Right atrium auricular region (tissue), 2 donors: Measurements from ENCODE around the gene ATP1A4. TPM values are rescaled to one million over a fixed set of nuclear protein-coding genes. Genes with fewer than 3 reads are reported as not detected.

Experiments
- DNase-seq: peaks from one replicate; pipeline ENCODE4 v3.0.0-alpha.2; 2019; ENCODE audit warnings: low spot score
- H3K27ac ChIP-seq, 2 donors: fragments of 200-600 bp; sonication (generic); 1 replicate in 1 of 2; 2 replicates in 1 of 2; pipeline ENCODE4 v1.5.1; 2016 to 2019
- H3K27me3 ChIP-seq, 2 donors: fragments of 200-600 bp; sonication (generic); one replicate each; pipeline versions ENCODE4 v1.5.1 to v1.6.0; 2017 to 2019
- H3K36me3 ChIP-seq: fragments of 200-600 bp; sonication (generic); one replicate; pipeline ENCODE4 v1.5.1; 2016
- H3K4me1 ChIP-seq, 2 donors: fragments of 200-600 bp; sonication (generic); one replicate each; pipeline versions ENCODE4 v1.5.1 to v1.6.0; 2017 to 2019
- H3K4me3 ChIP-seq, 2 donors: fragments of 200-600 bp; sonication (generic); 1 replicate in 1 of 2; 2 replicates in 1 of 2; pipeline ENCODE4 v1.5.1; 2017 to 2019; ENCODE audit warnings: mild to moderate bottlenecking in 1 of 2, moderate library complexity in 1 of 2
- H3K9me3 ChIP-seq, 2 donors: fragments of 200-600 bp; sonication (generic); one replicate each; pipeline ENCODE4 v1.5.1; 2019
- CTCF ChIP-seq, 2 donors: fragments of 200-600 bp; sonication (generic); IDR thresholded peaks; one replicate each; pipeline ENCODE4 v1.5.1; 2019; ENCODE audit warnings: antibody characterized with exemption in 2 of 2
- total RNA-seq, 2 donors: library from RNA; depleted of rRNA; stranded (reverse); fragments of >200 nt; gene quantifications; one replicate each; pipeline ENCODE4 v1.1.0, GENCODE V29; 2016

ATP1A4 gene
- total RNA-seq, 2 donors from 2014 or later: not detected

- DNase-seq: no peak
- no peak overlapping the region for H3K4me3 ChIP-seq
- no peak for TF ChIP-seq CTCF (IDR thresholded peaks at IDR 0.05)
- H3K4me1 ChIP-seq: peaks cover 0 to 51% of the 10 kb centered on the region in 2 donors
- H3K9me3 ChIP-seq: no peaks in the 10 kb centered on the region
- H3K27ac ChIP-seq: peak overlapping the region; percentile 67 to 90
- no peaks in the 10 kb centered on the region for H3K27me3 ChIP-seq
- peaks cover 6% of the 10 kb centered on the region for H3K36me3 ChIP-seq
These were observed 37.3 kb upstream of the ATP1A4 start for GRCh38 chr1:160114085-160114484.

- peaks cover 0 to 48% of the 10 kb centered on the region in 2 donors for H3K4me1 ChIP-seq
These were observed 35.7 kb upstream of the ATP1A4 start, which contains the start of gene ATP1A2 for GRCh38 chr1:160115545-160116282. TSS of gene ATP1A2 (plus strand) at chr1:160115759. CDS start at chr1:160115862, 103 bp downstream.

GRCh38 chr1:160116283-160117147 is 34.9 kb upstream of the ATP1A4 start:
- peaks cover 0 to 48% of the 10 kb centered on the region in 2 donors for H3K4me1 ChIP-seq
- no peaks in the 10 kb centered on the region for H3K9me3 ChIP-seq
- DNase-seq: no peak
- H3K4me3 ChIP-seq: peak overlapping the region; percentile 54 to 62
- H3K36me3 ChIP-seq: peaks cover 16% of the 10 kb centered on the region
- H3K27ac ChIP-seq: peak overlapping the region; percentile 67 to 90
- no peaks in the 10 kb centered on the region for H3K27me3 ChIP-seq
- TF ChIP-seq CTCF (IDR thresholded peaks at IDR 0.05): no peak

More at GRCh38 chr1:160115545-160116282, 35.7 kb upstream of the ATP1A4 start, which contains the start of gene ATP1A2:
- H3K36me3 ChIP-seq: peaks cover 8% of the 10 kb centered on the region
- no peak for DNase-seq
- H3K27ac ChIP-seq: peak within 1 kb of the TSS; percentile 67 to 90
- H3K27me3 ChIP-seq: no peaks in the 10 kb centered on the region
- H3K9me3 ChIP-seq: no peaks in the 10 kb centered on the region
- peak within 1 kb of the TSS; percentile 54 to 62 for H3K4me3 ChIP-seq
- no peak for TF ChIP-seq CTCF (IDR thresholded peaks at IDR 0.05)

- H3K4me1 ChIP-seq: peaks cover 0 to 48% of the 10 kb centered on the region in 2 donors
- H3K36me3 ChIP-seq: peaks cover 24% of the 10 kb centered on the region
- peak overlapping the region; percentile 54 to 62 for H3K4me3 ChIP-seq
- DNase-seq: no peak
- peak overlapping the region; percentile 67 to 90 for H3K27ac ChIP-seq
- TF ChIP-seq CTCF (IDR thresholded peaks at IDR 0.05): no peak
- H3K9me3 ChIP-seq: no peaks in the 10 kb centered on the region
- no peaks in the 10 kb centered on the region for H3K27me3 ChIP-seq
These were observed 34.1 kb upstream of the ATP1A4 start for GRCh38 chr1:160117300-160117699.

GRCh38 chr1:160117709-160118183 is 33.7 kb upstream of the ATP1A4 start:
- peaks cover 0 to 48% of the 10 kb centered on the region in 2 donors for H3K4me1 ChIP-seq
- no peak for DNase-seq

More at GRCh38 chr1:160117709-160118183, 33.7 kb upstream of the ATP1A4 start:
- peaks cover 26% of the 10 kb centered on the region for H3K36me3 ChIP-seq
- H3K27me3 ChIP-seq: no peaks in the 10 kb centered on the region
- peak overlapping the region; percentile 54 to 62 for H3K4me3 ChIP-seq
- no peaks in the 10 kb centered on the region for H3K9me3 ChIP-seq
- peak overlapping the region; percentile 67 to 90 for H3K27ac ChIP-seq
- no peak for TF ChIP-seq CTCF (IDR thresholded peaks at IDR 0.05)
